ENCODE measurements around the gene FLG. TPM values are rescaled to one million over a fixed set of nuclear protein-coding genes. Genes with fewer than 3 reads are reported as not detected.

The FLG gene
- not detected in 2 replicates for total RNA-seq

DNA sequence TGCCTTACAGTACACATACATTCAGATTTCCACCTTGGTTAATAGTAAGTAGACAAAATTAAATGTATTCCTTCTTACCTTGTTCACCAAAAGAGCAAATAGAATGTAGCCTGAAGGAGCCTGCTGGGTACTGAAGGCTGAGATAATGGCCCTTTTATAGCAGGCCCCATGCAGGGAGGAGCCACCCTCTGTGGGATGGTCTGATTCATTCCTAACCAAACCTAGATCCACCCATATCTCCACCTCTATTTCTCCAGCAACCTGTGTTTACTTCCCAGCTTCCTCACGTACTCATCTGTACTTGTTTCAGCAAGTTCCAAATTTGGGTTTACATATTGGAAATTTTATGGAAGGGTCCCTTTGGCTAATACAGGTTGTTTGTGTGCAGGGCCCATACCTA, at the start of gene FLG:
FLG (minus strand) TSS at position 129 of the 400 bp plus-strand sequence. CDS start 9,783 bp downstream, outside the sequence.

DNA sequence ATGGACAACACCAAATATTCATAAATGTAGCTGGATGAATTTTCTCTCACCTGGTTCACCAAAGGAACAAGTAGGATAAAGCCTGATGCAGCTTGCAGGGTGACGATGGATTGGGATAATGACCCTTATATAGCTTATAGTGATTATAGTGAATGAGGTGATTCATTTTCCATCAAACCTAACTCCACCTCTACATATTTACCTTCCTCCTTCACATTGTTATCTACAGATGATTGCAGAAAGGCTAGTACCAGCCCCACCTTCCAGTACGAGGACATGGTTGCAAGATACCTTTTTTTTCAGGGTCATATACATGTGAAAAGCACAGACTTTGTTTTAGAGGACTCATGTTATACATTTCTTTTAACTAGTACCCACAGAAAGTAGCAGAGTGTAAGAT, 34.9 kb upstream of the FLG start, which contains the start of gene FLG2:
FLG2 (minus strand) TSS at position 101 of the 400 bp plus-strand sequence. CDS start 1,122 bp downstream, outside the sequence.

Other genes starting within 250 kb of the FLG start
- gene TCHHL1, start 236.2 kb downstream of the FLG start, total RNA-seq = not detected in 2 replicates
- gene TCHH, start 209.8 kb downstream of the FLG start, total RNA-seq = not detected in 2 replicates
- not detected in 2 replicates for gene RPTN, start 166.0 kb downstream of the FLG start, total RNA-seq
- gene HRNR, start 101.0 kb downstream of the FLG start, total RNA-seq = not detected in 2 replicates
- not detected in 2 replicates for gene FLG2, start 34.8 kb upstream of the FLG start, total RNA-seq
- gene CRNN, start 89.0 kb upstream of the FLG start, total RNA-seq = not detected in 2 replicates
- gene LCE5A, start 185.6 kb upstream of the FLG start, total RNA-seq = not detected in 2 replicates
- not detected in 2 replicates for gene CRCT1, start 189.2 kb upstream of the FLG start, total RNA-seq
- gene LCE3E, start 241.5 kb upstream of the FLG start, total RNA-seq = not detected in 2 replicates